Ramos (cell line): Measurements from ENCODE around the gene OR2AG1.

Experiments used
- in situ Hi-C: fragments of 300-500 bp; cut with MboI; formaldehyde crosslinking; loops from one replicate; pipeline ENCODE4 v1.14.3; 2022; ENCODE audit warnings: low sequenced_read_pairs; ENCODE audit not compliant: unreplicated experiment

The OR2AG1 gene, protein sequence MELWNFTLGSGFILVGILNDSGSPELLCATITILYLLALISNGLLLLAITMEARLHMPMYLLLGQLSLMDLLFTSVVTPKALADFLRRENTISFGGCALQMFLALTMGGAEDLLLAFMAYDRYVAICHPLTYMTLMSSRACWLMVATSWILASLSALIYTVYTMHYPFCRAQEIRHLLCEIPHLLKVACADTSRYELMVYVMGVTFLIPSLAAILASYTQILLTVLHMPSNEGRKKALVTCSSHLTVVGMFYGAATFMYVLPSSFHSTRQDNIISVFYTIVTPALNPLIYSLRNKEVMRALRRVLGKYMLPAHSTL

DNA sequence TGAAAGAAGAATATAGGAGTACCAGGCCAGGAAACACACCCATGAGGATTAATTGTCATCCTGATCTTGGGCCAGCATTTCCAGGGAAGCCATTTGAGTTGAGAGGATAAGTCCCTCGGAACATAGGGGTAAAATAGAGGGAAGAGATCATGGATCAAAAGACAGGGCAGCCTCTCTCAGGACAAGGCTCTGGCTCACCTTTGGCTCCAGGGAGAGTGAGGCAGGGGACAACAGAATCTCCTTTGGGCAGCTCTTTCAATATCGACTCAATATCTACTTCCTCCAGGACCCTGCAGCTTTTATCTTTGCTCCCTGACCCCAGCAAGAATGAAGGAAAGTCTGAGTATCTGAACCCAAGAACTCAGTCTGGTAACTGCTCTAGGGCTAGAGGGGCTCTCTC is at the start of gene OR2AG1:
Gene OR2AG1, plus strand, starts transcription at position 301 of the 400 bp plus-strand sequence. CDS start 2,018 bp downstream, outside the sequence.
- in situ Hi-C loops: no loop called here

DNA sequence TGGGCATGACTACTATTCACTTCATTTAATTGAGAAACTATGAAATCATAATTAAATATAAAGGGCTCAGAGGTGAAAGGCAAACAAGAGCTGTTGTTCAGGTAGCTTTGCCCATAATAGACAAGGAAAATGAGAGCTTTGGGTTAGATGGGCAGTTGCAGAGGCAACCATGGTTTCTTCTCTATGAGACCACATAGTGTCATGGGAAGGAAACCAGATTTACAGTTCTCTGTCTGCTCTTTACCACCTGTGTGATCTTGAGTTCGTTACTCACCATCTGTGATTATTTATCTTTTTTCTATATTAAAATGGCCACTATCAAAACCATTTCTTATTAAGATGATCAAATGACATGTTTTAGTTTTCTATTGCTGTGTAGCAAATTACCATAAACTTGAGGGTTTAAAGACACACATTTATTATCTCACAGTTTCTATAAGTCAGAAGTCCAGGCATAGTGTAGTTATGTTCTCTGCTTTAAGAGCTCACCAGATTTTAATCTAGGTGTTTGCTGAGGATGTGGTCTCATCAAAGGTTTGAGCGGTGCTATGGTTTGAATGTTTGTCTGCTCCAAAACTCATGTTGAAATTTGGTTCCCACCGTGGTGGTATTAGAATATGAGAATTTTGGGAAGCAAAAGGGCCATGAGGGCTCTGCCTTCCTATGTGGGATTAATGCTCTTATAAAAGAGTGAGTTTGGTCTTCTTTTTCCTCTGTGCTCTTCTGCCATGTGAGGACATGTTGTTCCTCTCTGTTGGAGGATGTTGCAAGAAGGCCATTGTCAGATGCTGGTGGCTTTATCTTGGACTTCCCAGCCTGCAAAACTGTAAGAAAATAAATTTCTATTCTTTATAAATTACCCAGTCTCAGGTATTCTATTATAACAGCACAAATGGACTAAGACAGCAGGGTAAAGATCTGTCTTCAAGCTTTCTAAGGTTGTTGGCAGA is 49.2 kb upstream of the OR2AG1 start:
- in situ Hi-C loops: loop anchor here (25.0 kb wide), 1 partner anchor 954 kb away; no protein-coding TSS in a partner anchor

DNA sequence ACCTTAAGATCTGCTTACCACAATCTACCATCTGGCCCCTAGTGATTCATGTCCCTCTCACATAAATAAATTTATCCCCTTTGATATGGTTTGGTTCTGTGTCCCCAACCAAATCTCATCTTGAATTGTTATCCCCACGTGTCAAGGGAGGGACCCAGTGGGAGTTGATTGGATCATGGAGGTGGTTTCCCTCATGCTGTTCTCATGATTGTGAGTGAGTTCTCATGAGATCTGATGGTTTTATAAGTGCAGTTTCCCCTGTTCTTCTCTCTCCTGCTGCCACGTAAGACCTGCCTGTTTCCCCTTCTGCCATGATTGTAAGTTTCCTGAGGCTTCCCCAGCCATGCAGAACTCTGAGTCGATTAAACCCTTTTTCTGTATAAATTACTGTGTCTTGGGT is 48.2 kb upstream of the OR2AG1 start:
- in situ Hi-C loops: loop anchor here (25.0 kb wide), 1 partner anchor 953 kb away; no protein-coding TSS in a partner anchor

DNA sequence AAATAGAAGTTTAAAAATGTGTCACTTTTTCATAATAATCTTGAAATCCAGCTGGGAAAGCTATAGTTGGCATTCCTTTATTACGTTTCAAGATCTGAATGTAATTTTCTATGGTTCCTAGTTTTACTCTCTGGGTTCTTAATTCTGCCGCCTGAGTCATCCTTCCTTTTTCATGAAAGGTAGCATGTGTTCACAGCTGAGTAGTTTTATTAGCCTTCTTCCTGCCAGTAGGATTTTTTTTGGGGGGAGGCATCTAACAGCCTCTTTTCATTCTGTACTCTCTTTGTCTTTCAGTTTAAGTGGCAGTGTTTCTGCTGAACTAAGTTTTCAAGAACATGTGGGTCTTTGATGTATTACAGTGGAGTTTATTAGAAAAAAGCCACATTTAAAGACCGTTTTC is 47.5 kb upstream of the OR2AG1 start:
- in situ Hi-C loops: loop anchor here (25.0 kb wide), 1 partner anchor 952 kb away; no protein-coding TSS in a partner anchor

DNA sequence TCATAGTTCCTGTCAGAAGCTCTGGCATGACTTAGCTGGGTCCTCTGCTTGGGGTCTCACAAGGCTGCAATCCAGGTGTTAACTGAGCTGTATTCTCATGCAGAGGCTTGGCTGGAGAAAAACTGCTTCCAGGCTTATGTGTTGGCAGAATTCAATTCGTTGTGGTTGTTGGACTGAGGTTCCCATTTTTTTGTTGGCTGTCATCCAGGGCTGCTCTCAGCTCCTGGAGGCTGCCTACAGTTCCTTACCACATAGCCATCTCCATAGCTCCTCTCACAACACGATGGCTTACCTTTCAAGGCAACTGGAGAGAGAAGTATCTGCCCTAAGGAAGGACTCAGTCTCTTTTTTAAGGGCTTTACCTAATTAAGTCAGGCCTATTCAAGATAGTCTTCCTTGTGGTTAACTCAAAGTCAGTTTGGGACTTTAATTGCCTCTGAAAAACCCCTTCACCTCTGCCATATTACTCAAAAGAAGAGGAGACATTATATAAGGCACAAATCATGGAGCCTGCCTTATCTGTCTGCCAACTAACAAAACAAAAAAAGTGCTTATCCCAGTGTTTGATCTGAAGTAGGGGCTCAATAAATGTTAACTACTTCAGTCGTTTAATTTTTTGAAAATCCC is 46.2 kb upstream of the OR2AG1 start:
- in situ Hi-C loops: loop anchor here (25.0 kb wide), 1 partner anchor 951 kb away; no protein-coding TSS in a partner anchor

DNA sequence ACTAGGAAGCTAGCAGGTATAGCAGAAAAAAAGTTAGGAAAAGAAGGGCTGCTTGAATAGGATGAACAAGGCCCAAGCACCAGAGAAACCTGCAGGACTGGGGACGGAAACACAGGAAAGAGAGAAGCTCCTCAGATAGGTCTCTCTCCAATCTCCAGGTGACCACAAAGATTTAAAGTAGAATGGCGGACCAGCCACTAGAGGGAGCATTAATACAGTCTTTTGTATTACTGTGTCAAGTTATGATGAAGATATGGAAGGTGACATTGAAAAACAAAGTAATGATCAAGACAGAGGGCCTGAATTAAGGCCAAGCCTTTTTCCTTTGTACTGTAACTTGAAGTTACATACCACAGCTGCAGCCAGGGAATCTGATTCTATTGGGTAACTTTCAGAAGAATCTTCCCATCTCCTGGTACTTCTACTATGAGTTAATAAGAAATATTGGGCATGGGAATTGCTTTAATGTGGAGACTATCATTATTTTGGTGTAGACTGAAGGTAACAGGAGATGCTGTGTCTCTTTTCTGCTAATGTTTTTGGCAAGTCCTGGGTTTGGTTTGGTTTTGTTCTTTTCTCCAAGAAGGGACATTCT is 44.9 kb upstream of the OR2AG1 start:
- in situ Hi-C loops: loop anchor here (25.0 kb wide), 1 partner anchor 949 kb away; no protein-coding TSS in a partner anchor

DNA sequence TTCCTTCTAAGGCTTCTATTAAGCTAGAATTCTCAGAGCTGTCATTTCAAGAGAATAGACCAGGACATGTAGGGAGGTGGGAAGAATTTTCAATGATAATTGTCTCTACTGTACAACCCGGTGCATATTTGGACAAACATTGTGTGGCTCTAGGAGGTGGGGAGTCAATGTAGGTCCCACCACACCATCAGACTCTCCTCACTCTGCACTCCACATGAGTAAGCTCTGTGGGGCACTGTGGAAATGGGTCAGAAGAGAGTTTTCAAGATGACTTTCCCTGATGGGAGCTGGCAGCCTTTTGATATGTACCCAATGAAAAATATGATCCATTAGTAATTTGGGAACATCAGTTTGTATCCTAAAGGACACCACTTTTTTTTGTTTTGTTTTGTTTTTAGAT is 44.2 kb upstream of the OR2AG1 start:
- in situ Hi-C loops: loop anchor here (25.0 kb wide), 1 partner anchor 949 kb away; no protein-coding TSS in a partner anchor

DNA sequence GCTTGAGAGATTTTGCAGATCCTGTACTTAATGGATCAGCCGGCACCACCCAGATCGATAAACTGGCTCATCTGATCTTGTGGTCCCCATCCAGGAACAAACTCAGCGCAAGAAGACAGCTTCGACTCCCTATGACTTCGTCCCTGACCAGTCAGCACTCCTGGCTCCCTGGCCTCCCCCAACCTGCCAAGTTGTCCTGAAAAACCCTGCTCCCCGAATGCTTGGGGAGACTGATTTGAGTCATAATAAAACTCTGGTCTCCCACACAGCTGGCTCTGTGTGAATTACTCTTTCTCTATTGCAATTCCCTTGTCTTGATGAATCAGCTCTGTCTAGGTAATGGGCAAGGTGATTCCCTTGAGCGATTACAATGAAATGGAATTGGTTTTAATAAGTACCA is 40.6 kb upstream of the OR2AG1 start:
- in situ Hi-C loops: loop anchor here (25.0 kb wide), 1 partner anchor 945 kb away; no protein-coding TSS in a partner anchor

DNA sequence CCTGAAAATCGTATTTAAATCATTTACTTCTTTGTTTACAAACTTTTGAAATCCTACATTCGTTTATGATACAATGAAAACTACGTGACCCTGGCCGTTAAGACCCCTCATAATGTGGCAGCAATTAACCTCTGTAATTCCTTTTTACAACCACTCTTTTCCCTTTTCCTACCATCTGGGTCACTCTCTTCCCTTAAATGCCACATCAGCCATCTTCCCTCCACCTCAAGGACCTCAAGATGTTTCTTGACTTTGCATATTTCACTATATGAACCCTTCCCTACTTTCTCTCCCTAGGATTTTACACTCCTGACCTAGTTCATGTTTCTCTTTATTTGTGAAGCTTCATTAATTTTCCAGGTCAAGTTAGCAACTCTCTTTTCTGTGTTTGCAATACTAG is 37.8 kb upstream of the OR2AG1 start:
- in situ Hi-C loops: loop anchor here (25.0 kb wide), 1 partner anchor 942 kb away; no protein-coding TSS in a partner anchor

DNA sequence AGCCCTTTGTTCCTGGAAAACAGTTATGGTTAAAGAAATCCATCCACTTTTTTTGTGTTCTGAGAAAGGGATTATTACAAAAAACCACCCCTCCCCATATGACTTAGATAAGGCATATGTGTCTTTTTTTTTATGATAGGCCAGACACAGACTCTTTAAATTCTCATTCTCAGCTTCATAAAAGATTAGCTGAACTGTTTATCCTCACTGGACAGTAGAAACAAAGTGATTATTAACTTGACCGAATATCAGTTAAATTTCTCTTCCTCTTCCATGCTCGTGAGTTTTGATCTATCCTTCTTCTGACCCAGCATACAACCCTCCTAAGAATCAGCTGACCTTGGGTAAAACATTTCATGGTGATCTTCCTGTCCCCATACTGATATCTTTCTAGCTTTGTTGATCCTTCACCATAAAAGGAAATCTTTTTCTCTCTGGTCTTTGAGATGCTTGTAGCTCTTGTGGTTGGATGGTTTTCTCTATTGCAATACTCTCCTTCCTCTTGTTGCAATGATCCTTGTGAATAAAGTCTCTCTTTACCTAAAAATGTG is 37.3 kb upstream of the OR2AG1 start:
- in situ Hi-C loops: loop anchor here (25.0 kb wide), 1 partner anchor 942 kb away; no protein-coding TSS in a partner anchor

DNA sequence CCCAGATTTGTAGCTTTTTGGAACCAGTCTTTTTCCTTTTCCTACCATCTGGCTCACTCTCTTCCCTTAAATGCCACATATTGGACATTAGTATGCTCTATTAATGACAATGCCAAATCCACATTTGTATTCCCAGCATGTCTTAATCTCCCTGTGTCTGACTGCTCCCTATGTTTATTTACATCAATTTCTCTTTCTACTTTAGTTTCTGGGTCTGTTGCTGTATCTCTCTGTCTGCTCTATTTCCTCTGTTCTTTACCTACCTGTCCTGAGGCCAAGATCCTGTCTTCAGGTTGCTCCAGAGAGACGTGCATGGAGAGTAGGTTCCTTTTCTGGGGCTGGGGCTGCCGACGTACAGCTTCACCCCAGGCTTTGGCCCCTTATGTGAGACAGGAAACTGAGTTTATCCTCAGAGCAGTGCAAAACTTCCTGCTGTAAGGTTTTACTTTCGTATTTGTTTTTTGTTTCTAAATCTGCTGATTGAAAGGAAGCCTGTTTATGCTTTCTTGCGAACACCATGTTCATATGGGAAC is 36.7 kb upstream of the OR2AG1 start:
- in situ Hi-C loops: loop anchor here (25.0 kb wide), 1 partner anchor 941 kb away; no protein-coding TSS in a partner anchor

DNA sequence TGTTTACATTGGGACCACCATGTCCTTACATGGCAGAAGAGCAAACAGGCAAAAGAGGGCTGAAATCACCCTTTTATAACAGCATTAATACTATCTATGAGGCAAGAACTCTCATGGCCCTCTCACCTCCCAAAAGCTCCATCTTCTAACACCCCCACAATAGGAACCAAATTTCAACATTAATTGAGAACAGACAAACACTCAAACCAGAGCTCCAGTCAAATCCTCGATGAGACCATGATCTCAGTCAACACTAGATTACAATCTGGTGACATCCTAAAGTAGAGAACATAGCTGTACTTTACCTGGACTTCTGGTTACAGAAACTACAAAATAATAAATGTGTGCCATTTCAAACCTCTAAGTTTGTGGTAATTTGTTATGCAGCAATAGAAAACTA is 36.2 kb upstream of the OR2AG1 start:
- in situ Hi-C loops: loop anchor here (25.0 kb wide), 1 partner anchor 941 kb away; no protein-coding TSS in a partner anchor

DNA sequence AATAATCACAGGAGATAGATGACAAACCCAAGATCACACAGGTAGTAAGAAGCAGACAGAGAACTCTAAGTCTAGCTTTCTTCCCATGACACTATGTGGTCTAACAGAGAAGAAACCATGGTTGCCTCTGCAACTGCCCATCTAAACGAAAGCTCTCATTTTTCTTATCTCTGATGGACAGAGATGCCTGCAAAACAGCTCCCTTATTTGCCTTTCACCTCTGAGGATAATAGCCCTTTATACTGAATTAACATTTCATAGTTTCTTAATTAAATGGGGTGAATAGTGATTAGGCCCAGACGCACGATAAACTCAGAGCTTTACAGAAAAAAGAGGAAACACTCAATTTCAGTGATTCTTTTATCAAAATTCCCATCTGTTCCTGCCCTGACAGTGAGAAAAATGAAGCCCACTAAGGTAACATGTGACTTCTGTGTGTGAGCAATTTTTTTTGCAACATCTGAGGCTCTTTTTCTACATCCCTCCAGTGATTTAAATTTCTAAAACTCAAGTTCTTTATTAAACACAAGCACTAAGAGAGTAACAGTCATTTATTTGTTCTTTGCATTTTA is 35.6 kb upstream of the OR2AG1 start:
- in situ Hi-C loops: loop anchor here (25.0 kb wide), 1 partner anchor 940 kb away; no protein-coding TSS in a partner anchor

DNA sequence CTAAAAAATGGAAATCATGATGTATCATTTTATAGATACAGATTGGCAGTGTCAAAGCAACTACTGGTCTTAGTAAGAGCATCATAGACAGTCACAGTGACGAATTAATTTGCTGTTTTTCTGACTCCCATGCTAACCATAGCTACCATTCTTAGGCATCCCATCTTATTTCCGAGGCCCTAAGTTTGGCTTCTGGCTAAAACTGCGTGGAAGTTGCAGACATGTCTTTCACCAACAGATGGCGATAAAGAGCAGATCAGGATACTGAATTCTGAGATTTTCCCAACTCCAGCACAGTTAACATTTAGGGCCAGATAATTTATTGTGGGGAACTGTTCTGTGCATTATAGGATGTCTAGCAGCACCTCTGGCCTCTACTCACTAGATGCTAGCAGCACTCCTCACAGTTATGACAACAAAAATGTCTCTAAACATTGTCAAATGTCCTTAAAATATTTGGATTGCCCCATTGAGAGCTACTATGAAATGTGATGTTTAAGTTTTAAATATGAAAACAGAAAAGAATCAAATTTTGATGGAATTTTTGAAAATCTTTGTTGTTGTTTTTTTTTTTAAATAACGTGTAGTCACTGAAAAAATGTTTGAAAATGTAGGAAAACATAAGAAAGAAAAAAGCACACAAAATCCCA is 27.4 kb upstream of the OR2AG1 start:
- in situ Hi-C loops: no loop called here

DNA sequence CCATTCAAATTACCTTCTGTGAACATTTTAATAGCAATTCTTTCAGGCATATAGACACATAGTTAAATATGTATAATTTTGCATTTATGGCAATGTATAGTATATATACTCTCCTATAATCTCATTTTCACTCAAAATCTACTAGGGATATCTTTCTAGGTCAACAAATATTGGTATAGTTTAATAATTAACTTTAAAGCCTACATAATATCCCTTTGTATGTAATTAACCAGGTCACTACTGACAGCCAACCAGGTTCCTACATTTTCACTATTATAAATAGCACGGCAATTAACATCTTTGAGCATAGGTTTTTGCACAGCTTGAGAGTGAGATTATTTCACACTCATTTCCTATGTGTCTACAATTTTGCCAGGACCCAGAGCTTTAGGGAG is 26.9 kb upstream of the OR2AG1 start:
- in situ Hi-C loops: no loop called here

DNA sequence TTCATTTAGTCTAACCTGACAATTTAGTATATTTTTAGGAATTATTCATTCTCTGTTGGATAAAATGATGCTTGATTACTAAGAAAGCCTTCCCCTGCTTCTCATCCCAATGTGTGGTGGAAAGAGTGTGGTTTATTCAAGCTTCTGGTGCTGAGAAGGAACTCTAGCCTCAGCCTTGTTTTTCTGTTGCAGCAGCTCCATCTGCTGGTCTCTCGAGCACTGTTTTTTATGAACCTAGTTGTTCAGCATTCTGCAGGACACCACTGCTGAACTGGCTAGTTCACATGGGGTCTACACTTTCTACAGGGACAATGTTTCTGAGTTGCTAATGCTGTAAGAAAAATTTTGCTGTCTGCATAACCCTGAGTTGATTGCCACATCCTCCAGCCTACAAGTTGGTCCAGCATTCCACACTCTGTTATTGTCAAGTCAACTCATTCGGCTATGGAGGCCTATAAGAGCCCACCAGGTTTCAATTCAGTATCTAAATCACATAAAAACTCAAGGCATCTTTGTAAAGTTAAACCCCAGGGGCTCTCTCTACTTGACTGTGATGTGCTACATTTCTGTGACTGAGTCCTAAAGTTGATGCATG is 25.4 kb upstream of the OR2AG1 start:
- in situ Hi-C loops: no loop called here

DNA sequence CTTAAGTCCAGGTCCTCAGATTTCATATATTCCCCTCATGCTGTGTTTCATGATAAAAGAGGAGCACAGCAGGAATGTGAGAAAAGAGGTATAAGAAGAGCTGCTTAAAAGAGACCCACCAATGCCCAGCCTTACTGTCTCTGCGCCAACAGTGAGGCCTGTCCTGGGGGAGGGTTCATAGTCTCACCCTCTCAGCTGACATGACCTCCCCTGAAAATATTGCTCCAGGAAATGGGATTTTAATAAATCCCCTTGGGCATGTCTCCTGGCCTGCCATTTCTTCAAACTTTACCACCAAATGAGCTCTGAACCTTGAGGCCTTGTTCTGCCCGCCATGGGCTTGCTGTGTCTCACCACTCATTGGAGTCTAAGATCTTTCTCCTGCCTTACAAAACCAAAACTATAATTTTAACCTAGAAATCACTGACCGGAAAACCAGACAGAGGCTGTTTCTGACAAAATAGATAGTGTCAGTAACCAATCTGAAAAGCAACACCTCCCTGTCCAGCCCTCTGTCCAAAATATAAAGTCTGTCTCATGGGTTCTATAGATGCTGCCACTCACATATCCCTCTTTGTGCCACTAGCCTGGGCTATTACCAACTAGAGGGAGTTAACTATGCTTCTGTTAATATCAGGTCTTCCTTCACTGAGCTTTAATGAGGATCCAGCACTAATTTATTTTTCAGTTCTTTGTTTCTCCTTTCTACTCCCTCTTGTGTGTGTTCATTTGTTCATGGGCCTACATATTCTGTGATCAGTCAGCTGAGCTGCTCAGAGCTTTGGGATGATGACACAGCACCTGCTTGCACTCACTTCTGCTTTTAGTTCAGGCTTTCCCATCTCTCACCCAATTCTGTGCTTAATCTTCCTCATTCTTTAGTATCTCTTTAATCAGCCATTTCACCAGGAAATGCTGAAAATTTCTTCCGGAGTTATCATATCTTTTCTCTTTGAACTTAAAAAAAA is 10.6 kb upstream of the OR2AG1 start, which contains the start of gene OR2AG2:
Gene OR2AG2, minus strand, starts transcription at position 51 of the 968 bp plus-strand sequence. CDS start 3,019 bp downstream, outside the sequence.
- in situ Hi-C loops: no loop called here
